WTC11 (cell line): ENCODE results near the gene AREL1. TPM values are rescaled to one million over a fixed set of nuclear protein-coding genes. Genes with fewer than 3 reads are reported as not detected.

ENCODE experiments used
- ATAC-seq: fragments of 200-7000 bp; cut with Tn5 transposase; 2 replicates; pipeline ENCODE4 v1.10.0; 2021; ENCODE audit warnings: mild to moderate bottlenecking, moderate library complexity
- CTCF ChIA-PET: fragments of 300-600 bp; sonication (Branson Sonifier 250); formaldehyde crosslinking; loops from one replicate; lab custom pipeline; 2021; ENCODE audit warnings: antibody characterized with exemption; lab: Charles Lee
- POLR2A ChIA-PET: fragments of 350-600 bp; sonication (Branson Sonifier 250); formaldehyde crosslinking; loops from one replicate; lab custom pipeline; 2021; ENCODE audit warnings: antibody characterized with exemption; lab: Charles Lee
- DNase-seq: peaks from one replicate; pipeline ENCODE4 v3.0.0; 2021; ENCODE audit warnings: low spot score
- H3K27ac Mint-ChIP-seq: 2 replicates; pipeline ENCODE4 v1.8.0; 2021; ENCODE audit warnings: mixed read lengths
- H3K27me3 Mint-ChIP-seq: 2 replicates; pipeline ENCODE4 v1.8.0; 2021; ENCODE audit warnings: low read depth, mild to moderate bottlenecking, moderate library complexity, mixed read lengths
- H3K36me3 Mint-ChIP-seq: 2 replicates; pipeline ENCODE4 v1.8.0; 2021; ENCODE audit warnings: mixed read lengths
- H3K4me1 Mint-ChIP-seq: 2 replicates; pipeline ENCODE4 v1.8.0; 2022; ENCODE audit warnings: mixed read lengths
- H3K4me3 Mint-ChIP-seq: 2 replicates; pipeline ENCODE4 v1.8.0; 2021; ENCODE audit warnings: mild to moderate bottlenecking, moderate library complexity, mixed read lengths
- H3K9me3 Mint-ChIP-seq: 2 replicates; pipeline ENCODE4 v1.8.0; 2021; ENCODE audit warnings: mixed read lengths
- ARID4B ChIP-seq: sonication (generic); formaldehyde crosslinking; IDR thresholded peaks from 2 replicates; pipeline ENCODE4 v1.8.0; 2023; ENCODE audit warnings: missing genetic modification reagents, mild to moderate bottlenecking, borderline replicate concordance
- ATF1 ChIP-seq: sonication (generic); formaldehyde crosslinking; IDR thresholded peaks from 2 replicates; pipeline ENCODE4 v1.8.1; 2023; ENCODE audit warnings: mild to moderate bottlenecking, moderate library complexity, missing genetic modification reagents
- ESRRA ChIP-seq: sonication (generic); formaldehyde crosslinking; IDR thresholded peaks from 2 replicates; pipeline ENCODE4 v1.8.1; 2022; ENCODE audit warnings: mild to moderate bottlenecking, missing genetic modification reagents, borderline replicate concordance
- ETV6 ChIP-seq: sonication (generic); formaldehyde crosslinking; IDR thresholded peaks from 2 replicates; pipeline ENCODE4 v1.8.1; 2022; ENCODE audit warnings: mild to moderate bottlenecking, missing genetic modification reagents
- JUN ChIP-seq: sonication (generic); formaldehyde crosslinking; IDR thresholded peaks from 2 replicates; pipeline ENCODE4 v1.8.0; 2023; ENCODE audit warnings: mild to moderate bottlenecking, missing genetic modification reagents
- MLX ChIP-seq: sonication (generic); formaldehyde crosslinking; IDR thresholded peaks from 2 replicates; pipeline ENCODE4 v1.8.1; 2023; ENCODE audit warnings: mild to moderate bottlenecking, missing genetic modification reagents, moderate library complexity
- MXD4 ChIP-seq: fragments of 250-450 bp; sonication (Bioruptor Pico); IDR thresholded peaks from 2 replicates; pipeline ENCODE4 v1.8.0; 2021; ENCODE audit warnings: mild to moderate bottlenecking, moderate library complexity, borderline replicate concordance
- MYBL2 ChIP-seq: sonication (generic); formaldehyde crosslinking; IDR thresholded peaks from 2 replicates; pipeline ENCODE4 v1.8.1; 2023; ENCODE audit warnings: mild to moderate bottlenecking, moderate library complexity, missing genetic modification reagents
- NR1H2 ChIP-seq: sonication (generic); formaldehyde crosslinking; IDR thresholded peaks from 2 replicates; pipeline ENCODE4 v1.9.0; 2021; ENCODE audit warnings: mild to moderate bottlenecking, moderate library complexity, missing genetic modification reagents
- ZNF121 ChIP-seq: sonication (generic); formaldehyde crosslinking; IDR thresholded peaks from 2 replicates; pipeline ENCODE4 v1.8.0; 2023; ENCODE audit warnings: missing genetic modification reagents
- ZNF423 ChIP-seq: fragments of 250-450 bp; sonication (Bioruptor Pico); IDR thresholded peaks from 2 replicates; pipeline ENCODE4 v2.1.2; 2022; ENCODE audit warnings: mild to moderate bottlenecking, moderate library complexity
- total RNA-seq: library from RNA; stranded (reverse); gene quantifications from 3 replicates; pipeline ENCODE4 v1.2.3, GENCODE V29; 2021
- TF ChIP-seq, protein P1 (sequence below): sonication (generic); formaldehyde crosslinking; IDR thresholded peaks from 2 replicates; pipeline ENCODE4 v1.8.1; 2023; ENCODE audit warnings: mild to moderate bottlenecking, moderate library complexity, missing genetic modification reagents
- TF ChIP-seq, protein P2 (sequence below): sonication (generic); formaldehyde crosslinking; conservative IDR thresholded peaks from 2 replicates; pipeline ENCODE4 v1.8.1; 2022; ENCODE audit warnings: mild to moderate bottlenecking, missing genetic modification reagents
- TF ChIP-seq, protein P3 (sequence below): fragments of 250-450 bp; sonication (Bioruptor Pico); IDR thresholded peaks from 2 replicates; pipeline ENCODE4 v1.9.0; 2021; ENCODE audit warnings: mild to moderate bottlenecking
- TF ChIP-seq, protein P4 (sequence below): sonication (generic); formaldehyde crosslinking; IDR thresholded peaks from 2 replicates; pipeline ENCODE4 v1.8.1; 2023; ENCODE audit warnings: mild to moderate bottlenecking, missing genetic modification reagents
- TF ChIP-seq, protein P5 (sequence below): sonication (generic); formaldehyde crosslinking; IDR thresholded peaks from 2 replicates; pipeline ENCODE4 v1.8.0; 2022; ENCODE audit warnings: mild to moderate bottlenecking, missing genetic modification reagents

AREL1 gene
- total RNA-seq, 1 experiment from 2014 or later = 37.0 TPM

DNA sequence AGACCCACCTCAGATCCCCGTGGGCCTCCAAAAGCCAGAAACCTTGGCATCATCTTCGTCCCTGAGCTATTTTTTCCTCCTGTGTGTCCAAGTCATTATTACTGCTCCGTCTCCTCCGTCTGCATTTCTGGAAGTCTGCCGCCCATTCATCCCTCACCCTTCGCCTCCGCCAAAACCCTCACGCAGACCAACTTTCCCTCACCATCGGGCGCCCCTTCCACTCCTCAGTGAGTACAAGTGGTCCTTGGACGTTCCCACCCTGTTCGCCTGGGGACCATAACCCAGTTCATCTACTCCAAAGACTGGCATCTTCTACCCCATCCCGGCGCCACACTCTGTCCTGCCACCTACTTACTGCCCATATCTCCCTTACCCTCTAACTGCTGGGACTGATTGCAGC is 97.1 kb downstream of the AREL1 start:
- ChIA-PET CTCF (interaction anchor here (1.9 kb wide), 1 partner anchor 125 kb away, joined by 4 read pairs; no protein-coding TSS in a partner anchor), POLR2A (no interaction called here)
- H3K4me1 Mint-ChIP-seq = peaks cover 38% of the 10 kb centered on the region
- no peak overlapping the region for H3K4me3 Mint-ChIP-seq
- DNase-seq (no peak), ATAC-seq (no peak)
- no peaks in the 10 kb centered on the region for H3K36me3 Mint-ChIP-seq
- no peak overlapping the region for H3K27ac Mint-ChIP-seq
- TF ChIP-seq, protein P1, sequence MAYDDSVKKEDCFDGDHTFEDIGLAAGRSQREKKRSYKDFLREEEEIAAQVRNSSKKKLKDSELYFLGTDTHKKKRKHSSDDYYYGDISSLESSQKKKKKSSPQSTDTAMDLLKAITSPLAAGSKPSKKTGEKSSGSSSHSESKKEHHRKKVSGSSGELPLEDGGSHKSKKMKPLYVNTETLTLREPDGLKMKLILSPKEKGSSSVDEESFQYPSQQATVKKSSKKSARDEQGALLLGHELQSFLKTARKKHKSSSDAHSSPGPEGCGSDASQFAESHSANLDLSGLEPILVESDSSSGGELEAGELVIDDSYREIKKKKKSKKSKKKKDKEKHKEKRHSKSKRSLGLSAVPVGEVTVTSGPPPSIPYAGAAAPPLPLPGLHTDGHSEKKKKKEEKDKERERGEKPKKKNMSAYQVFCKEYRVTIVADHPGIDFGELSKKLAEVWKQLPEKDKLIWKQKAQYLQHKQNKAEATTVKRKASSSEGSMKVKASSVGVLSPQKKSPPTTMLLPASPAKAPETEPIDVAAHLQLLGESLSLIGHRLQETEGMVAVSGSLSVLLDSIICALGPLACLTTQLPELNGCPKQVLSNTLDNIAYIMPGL (CRISPR knock-in tag) = no peak
- TF ChIP-seq ARID4B (CRISPR knock-in tag) (no peak), ETV6 (CRISPR knock-in tag) (no peak), ZNF121 (no peak), MLX (CRISPR knock-in tag) (no peak), MYBL2 (CRISPR knock-in tag) (no peak), ESRRA (CRISPR knock-in tag) (no peak), ZNF423 (CRISPR knock-in tag) (no peak), JUN (CRISPR knock-in tag) (no peak), ATF1 (CRISPR knock-in tag) (no peak), MXD4 (CRISPR knock-in tag) (no peak), NR1H2 (CRISPR knock-in tag) (no peak)
- TF ChIP-seq, protein P2, sequence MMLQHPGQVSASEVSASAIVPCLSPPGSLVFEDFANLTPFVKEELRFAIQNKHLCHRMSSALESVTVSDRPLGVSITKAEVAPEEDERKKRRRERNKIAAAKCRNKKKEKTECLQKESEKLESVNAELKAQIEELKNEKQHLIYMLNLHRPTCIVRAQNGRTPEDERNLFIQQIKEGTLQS = no peak
- TF ChIP-seq, protein P3, sequence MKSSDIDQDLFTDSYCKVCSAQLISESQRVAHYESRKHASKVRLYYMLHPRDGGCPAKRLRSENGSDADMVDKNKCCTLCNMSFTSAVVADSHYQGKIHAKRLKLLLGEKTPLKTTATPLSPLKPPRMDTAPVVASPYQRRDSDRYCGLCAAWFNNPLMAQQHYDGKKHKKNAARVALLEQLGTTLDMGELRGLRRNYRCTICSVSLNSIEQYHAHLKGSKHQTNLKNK (CRISPR knock-in tag) = no peak
- TF ChIP-seq, protein P4, sequence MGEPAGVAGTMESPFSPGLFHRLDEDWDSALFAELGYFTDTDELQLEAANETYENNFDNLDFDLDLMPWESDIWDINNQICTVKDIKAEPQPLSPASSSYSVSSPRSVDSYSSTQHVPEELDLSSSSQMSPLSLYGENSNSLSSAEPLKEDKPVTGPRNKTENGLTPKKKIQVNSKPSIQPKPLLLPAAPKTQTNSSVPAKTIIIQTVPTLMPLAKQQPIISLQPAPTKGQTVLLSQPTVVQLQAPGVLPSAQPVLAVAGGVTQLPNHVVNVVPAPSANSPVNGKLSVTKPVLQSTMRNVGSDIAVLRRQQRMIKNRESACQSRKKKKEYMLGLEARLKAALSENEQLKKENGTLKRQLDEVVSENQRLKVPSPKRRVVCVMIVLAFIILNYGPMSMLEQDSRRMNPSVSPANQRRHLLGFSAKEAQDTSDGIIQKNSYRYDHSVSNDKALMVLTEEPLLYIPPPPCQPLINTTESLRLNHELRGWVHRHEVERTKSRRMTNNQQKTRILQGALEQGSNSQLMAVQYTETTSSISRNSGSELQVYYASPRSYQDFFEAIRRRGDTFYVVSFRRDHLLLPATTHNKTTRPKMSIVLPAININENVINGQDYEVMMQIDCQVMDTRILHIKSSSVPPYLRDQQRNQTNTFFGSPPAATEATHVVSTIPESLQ = no peak
- TF ChIP-seq, protein P5, sequence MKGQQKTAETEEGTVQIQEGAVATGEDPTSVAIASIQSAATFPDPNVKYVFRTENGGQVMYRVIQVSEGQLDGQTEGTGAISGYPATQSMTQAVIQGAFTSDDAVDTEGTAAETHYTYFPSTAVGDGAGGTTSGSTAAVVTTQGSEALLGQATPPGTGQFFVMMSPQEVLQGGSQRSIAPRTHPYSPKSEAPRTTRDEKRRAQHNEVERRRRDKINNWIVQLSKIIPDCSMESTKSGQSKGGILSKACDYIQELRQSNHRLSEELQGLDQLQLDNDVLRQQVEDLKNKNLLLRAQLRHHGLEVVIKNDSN (CRISPR knock-in tag) = no peak
- peaks cover 49% of the 10 kb centered on the region for H3K27me3 Mint-ChIP-seq
- H3K9me3 Mint-ChIP-seq = no peaks in the 10 kb centered on the region
